ENCODE data around the gene ST8SIA2. TPM values are rescaled to one million over a fixed set of nuclear protein-coding genes. Genes with fewer than 3 reads are reported as not detected.

ST8SIA2 gene
- polyA plus RNA-seq, 10 donors, result 6.9 to 18.7 (median 13.0) TPM

GRCh38 chr15:92429378-92430068 lies 35.8 kb downstream of the ST8SIA2 start:
- DNase-seq, result peak in 1 of 3 donors; percentile 88

- no peak for DNase-seq
Observed at GRCh38 chr15:92430069-92430440, 36.4 kb downstream of the ST8SIA2 start.

GRCh38 chr15:92435145-92435544 lies 41.5 kb downstream of the ST8SIA2 start:
- no peak for DNase-seq

GRCh38 chr15:92438471-92438870 lies 44.8 kb downstream of the ST8SIA2 start:
- DNase-seq, result no peak

GRCh38 chr15:92443381-92443780 lies 49.7 kb downstream of the ST8SIA2 start:
- DNase-seq, result no peak

- DNase-seq, result no peak
Observed at GRCh38 chr15:92444631-92445030, 51.0 kb downstream of the ST8SIA2 start.

- no peak for DNase-seq
Observed at GRCh38 chr15:92448370-92448769, 54.7 kb downstream of the ST8SIA2 start.

- DNase-seq, result no peak
Observed at GRCh38 chr15:92449476-92449875, 55.8 kb downstream of the ST8SIA2 start.

GRCh38 chr15:92451225-92451825 lies 57.6 kb downstream of the ST8SIA2 start:
- DNase-seq, result peak in 1 of 3 donors; percentile 74

GRCh38 chr15:92452143-92452542 lies 58.5 kb downstream of the ST8SIA2 start:
- DNase-seq, result no peak

- no peak for DNase-seq
Observed at GRCh38 chr15:92453607-92454006, 59.9 kb downstream of the ST8SIA2 start.

GRCh38 chr15:92454555-92455105 lies 60.9 kb downstream of the ST8SIA2 start:
- DNase-seq, result no peak

- DNase-seq, result no peak
Observed at GRCh38 chr15:92455271-92455670, 61.6 kb downstream of the ST8SIA2 start.

GRCh38 chr15:92457471-92458041 lies 63.9 kb downstream of the ST8SIA2 start:
- DNase-seq, result no peak

GRCh38 chr15:92460023-92460422 lies 66.3 kb downstream of the ST8SIA2 start:
- DNase-seq, result no peak

- DNase-seq, result peak in 1 of 3 donors; percentile 15
Observed at GRCh38 chr15:92462424-92463125, 68.9 kb downstream of the ST8SIA2 start.

- DNase-seq, result no peak
Observed at GRCh38 chr15:92463352-92463751, 69.7 kb downstream of the ST8SIA2 start.

GRCh38 chr15:92463826-92464225 lies 70.1 kb downstream of the ST8SIA2 start:
- no peak for DNase-seq

GRCh38 chr15:92466834-92467233 lies 73.2 kb downstream of the ST8SIA2 start:
- DNase-seq, result no peak

GRCh38 chr15:92467245-92467644 lies 73.6 kb downstream of the ST8SIA2 start:
- DNase-seq, result no peak

- no peak for DNase-seq
Observed at GRCh38 chr15:92468991-92469390, 75.3 kb downstream of the ST8SIA2 start.

GRCh38 chr15:92471288-92471687 lies 77.6 kb downstream of the ST8SIA2 start:
- no peak for DNase-seq
